Melanocyte of skin (primary cell): ENCODE measurements around the gene TCP11X1. TPM values are rescaled to one million over a fixed set of nuclear protein-coding genes. Genes with fewer than 3 reads are reported as not detected.

Experiments used
- total RNA-seq, 2 donors: library from RNA; depleted of rRNA; stranded (reverse); fragments of >200 nt; gene quantifications; 2 replicates each; pipeline ENCODE4 v1.2.3, GENCODE V29; 2012

The TCP11X1 gene
- total RNA-seq: not detected

GRCh38 chrX:102214986-102215385, at the start of gene TCP11X1:
TCP11X1 (plus strand) TSS chrX:102215301.

GRCh38 chrX:102246893-102247292, 31.8 kb downstream of the TCP11X1 start, which contains the start of gene NXF2:
NXF2 (plus strand) TSS chrX:102247167; CDS start chrX:102307079, 59,912 bp downstream.

Other genes starting within 250 kb of the TCP11X1 start
- gene TCEAL2, start 89.6 kb upstream of the TCP11X1 start, total RNA-seq: not detected
- gene TCEAL6, start 72.8 kb upstream of the TCP11X1 start, total RNA-seq: not detected
- under 1 TPM in 1 of 2 donors, not detected in 1; under 0.01 TPM for gene BEX5, start 59.3 kb upstream of the TCP11X1 start, total RNA-seq
- gene NXF2, start 31.9 kb downstream of the TCP11X1 start, total RNA-seq: not detected
- not detected for gene NXF2B, start 224.7 kb downstream of the TCP11X1 start, total RNA-seq